Measurements from ENCODE around the gene MAPKAP1.

DNA sequence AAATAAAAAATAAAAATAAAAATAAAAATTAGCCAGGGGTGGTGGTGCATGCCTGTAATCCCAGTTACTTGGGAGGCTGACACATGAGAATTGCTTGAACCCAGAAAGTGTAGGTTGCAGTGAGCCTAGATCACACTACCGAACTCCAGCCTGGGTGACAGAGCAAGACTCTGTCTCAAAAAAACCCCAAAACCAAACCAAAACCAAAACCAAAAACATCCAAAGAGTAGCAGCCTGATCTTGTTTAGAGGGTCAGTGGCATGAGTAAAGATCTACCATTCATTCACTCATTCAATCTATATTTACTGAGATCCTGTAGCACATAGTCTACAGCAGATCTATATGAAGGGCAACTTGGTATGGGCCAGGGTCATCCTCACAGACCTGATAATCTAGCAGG, 202.4 kb downstream of the MAPKAP1 start:
- TF ChIP-seq, protein P1, sequence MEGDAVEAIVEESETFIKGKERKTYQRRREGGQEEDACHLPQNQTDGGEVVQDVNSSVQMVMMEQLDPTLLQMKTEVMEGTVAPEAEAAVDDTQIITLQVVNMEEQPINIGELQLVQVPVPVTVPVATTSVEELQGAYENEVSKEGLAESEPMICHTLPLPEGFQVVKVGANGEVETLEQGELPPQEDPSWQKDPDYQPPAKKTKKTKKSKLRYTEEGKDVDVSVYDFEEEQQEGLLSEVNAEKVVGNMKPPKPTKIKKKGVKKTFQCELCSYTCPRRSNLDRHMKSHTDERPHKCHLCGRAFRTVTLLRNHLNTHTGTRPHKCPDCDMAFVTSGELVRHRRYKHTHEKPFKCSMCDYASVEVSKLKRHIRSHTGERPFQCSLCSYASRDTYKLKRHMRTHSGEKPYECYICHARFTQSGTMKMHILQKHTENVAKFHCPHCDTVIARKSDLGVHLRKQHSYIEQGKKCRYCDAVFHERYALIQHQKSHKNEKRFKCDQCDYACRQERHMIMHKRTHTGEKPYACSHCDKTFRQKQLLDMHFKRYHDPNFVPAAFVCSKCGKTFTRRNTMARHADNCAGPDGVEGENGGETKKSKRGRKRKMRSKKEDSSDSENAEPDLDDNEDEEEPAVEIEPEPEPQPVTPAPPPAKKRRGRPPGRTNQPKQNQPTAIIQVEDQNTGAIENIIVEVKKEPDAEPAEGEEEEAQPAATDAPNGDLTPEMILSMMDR (IDR thresholded peaks at IDR 0.05), result no peak
- TF ChIP-seq EP300 (IDR thresholded peaks at IDR 0.05), result no peak
- TF ChIP-seq POLR2A (IDR thresholded peaks at IDR 0.05), result no peak

All from gastroesophageal sphincter (tissue), 3 donors.